GM23338 (cell line): ENCODE measurements around the gene NFYA. TPM values are rescaled to one million over a fixed set of nuclear protein-coding genes. Genes with fewer than 3 reads are reported as not detected.

ENCODE experiments used
- ATAC-seq: fragments of 200-7000 bp; cut with Tn5 transposase; 3 replicates; pipeline ENCODE4 v1.9.1; 2020
- DNase-seq: peaks from one replicate; pipeline ENCODE4 v3.0.0-alpha.2; 2015; ENCODE audit warnings: low spot score
- H2AFZ ChIP-seq: fragments of 200-600 bp; sonication (generic); 2 replicates; pipeline ENCODE4 v1.8.0; 2016; ENCODE audit warnings: antibody characterized with exemption, mild to moderate bottlenecking, moderate library complexity
- H3F3A ChIP-seq: fragments of 200-600 bp; sonication (generic); replicated peaks from 2 replicates; pipeline ENCODE4 v1.8.0; 2017; ENCODE audit warnings: antibody characterized with exemption, mixed run types, low read depth
- H3K27ac ChIP-seq: fragments of 200-600 bp; sonication (generic); 2 replicates; pipeline ENCODE4 v1.6.1; 2016; ENCODE audit warnings: low read depth
- H3K27me3 ChIP-seq: fragments of 200-600 bp; sonication (generic); 2 replicates; pipeline ENCODE4 v1.8.0; 2016; ENCODE audit warnings: mild to moderate bottlenecking, mixed run types, moderate library complexity; ENCODE audit not compliant: insufficient read depth
- H3K36me3 ChIP-seq: fragments of 200-600 bp; sonication (generic); 2 replicates; pipeline ENCODE4 v1.8.0; 2016; ENCODE audit warnings: mild to moderate bottlenecking; ENCODE audit not compliant: insufficient read depth
- H3K4me1 ChIP-seq: fragments of 200-600 bp; sonication (generic); 2 replicates; pipeline ENCODE4 v1.8.0; 2016; ENCODE audit warnings: mild to moderate bottlenecking, moderate library complexity; ENCODE audit not compliant: insufficient read depth
- H3K4me2 ChIP-seq: fragments of 200-600 bp; sonication (generic); 2 replicates; pipeline ENCODE4 v1.7.1; 2017; ENCODE audit warnings: mixed run types
- H3K4me3 ChIP-seq: fragments of 200-600 bp; sonication (generic); 2 replicates; pipeline ENCODE4 v1.6.1; 2016; ENCODE audit warnings: mixed run types
- H3K79me2 ChIP-seq: fragments of 200-600 bp; sonication (generic); replicated peaks from 2 replicates; pipeline ENCODE4 v1.8.0; 2017; ENCODE audit warnings: mild to moderate bottlenecking; ENCODE audit not compliant: insufficient read depth
- H3K9me2 ChIP-seq: fragments of 200-600 bp; sonication (generic); 2 replicates; pipeline ENCODE4 v1.8.0; 2017; ENCODE audit not compliant: insufficient read depth
- H4K20me1 ChIP-seq: fragments of 200-600 bp; sonication (generic); replicated peaks from 2 replicates; pipeline ENCODE4 v1.8.0; 2017; ENCODE audit warnings: mild to moderate bottlenecking; ENCODE audit not compliant: insufficient read depth
- H3K27ac Mint-ChIP-seq: 2 replicates; pipeline ENCODE4 v1.8.0; 2020; ENCODE audit warnings: inconsistent platforms, mild to moderate bottlenecking, moderate library complexity, mixed read lengths
- H3K27me3 Mint-ChIP-seq: 3 replicates; pipeline ENCODE4 v1.8.0; 2022; ENCODE audit warnings: low read depth, mild to moderate bottlenecking, moderate library complexity, mixed read lengths, inconsistent platforms; ENCODE audit not compliant: insufficient read depth, poor library complexity
- H3K36me3 Mint-ChIP-seq: 3 replicates; pipeline ENCODE4 v1.8.0; 2021; ENCODE audit warnings: low read depth, mild to moderate bottlenecking, inconsistent platforms, moderate library complexity, mixed read lengths
- H3K4me1 Mint-ChIP-seq: 3 replicates; pipeline ENCODE4 v1.8.0; 2020; ENCODE audit warnings: mild to moderate bottlenecking, inconsistent platforms, mixed read lengths
- H3K4me3 Mint-ChIP-seq: 3 replicates; pipeline ENCODE4 v1.8.0; 2021; ENCODE audit warnings: moderate library complexity, mild to moderate bottlenecking, inconsistent platforms, mixed read lengths
- H3K9me3 Mint-ChIP-seq: 3 replicates; pipeline ENCODE4 v1.8.0; 2020; ENCODE audit warnings: moderate library complexity, mild to moderate bottlenecking, inconsistent platforms, mixed read lengths
- CREB1 ChIP-seq: fragments of 250-450 bp; sonication (Bioruptor Pico); IDR thresholded peaks from 2 replicates; pipeline ENCODE4 v1.5.0; 2020; ENCODE audit warnings: low read depth, mild to moderate bottlenecking, moderate library complexity
- EZH2 ChIP-seq: fragments of 200-600 bp; sonication (generic); IDR thresholded peaks from one replicate; pipeline ENCODE4 v1.8.0; 2017; ENCODE audit warnings: antibody characterized with exemption, mild to moderate bottlenecking, low read depth; ENCODE audit not compliant: unreplicated experiment
- EZH2phosphoT487 ChIP-seq: fragments of 200-600 bp; sonication (generic); IDR thresholded peaks from one replicate; pipeline ENCODE4 v1.8.1; 2018; ENCODE audit warnings: antibody characterized with exemption; ENCODE audit not compliant: unreplicated experiment
- NANOG ChIP-seq: IDR thresholded peaks from 2 replicates; pipeline ENCODE4 v1.6.1; 2016; ENCODE audit warnings: antibody characterized with exemption, borderline replicate concordance
- POLR2AphosphoS5 ChIP-seq: IDR thresholded peaks from 2 replicates; pipeline ENCODE4 v1.6.1; 2016; ENCODE audit warnings: antibody characterized with exemption, low read depth
- STAT1 ChIP-seq: IDR thresholded peaks from one replicate; pipeline ENCODE4 v1.6.1; 2016; ENCODE audit warnings: antibody characterized with exemption; ENCODE audit not compliant: unreplicated experiment
- ZNF114 ChIP-seq: fragments of 250-450 bp; sonication (Bioruptor Pico); IDR thresholded peaks from 2 replicates; pipeline ENCODE4 v1.5.0; 2020; ENCODE audit warnings: mild to moderate bottlenecking, moderate library complexity
- ZNF331 ChIP-seq: fragments of 250-450 bp; sonication (Bioruptor Pico); IDR thresholded peaks from 2 replicates; pipeline ENCODE4 v1.5.0; 2020; ENCODE audit warnings: low read depth, mild to moderate bottlenecking, moderate library complexity
- polyA plus RNA-seq: library from polyadenylated mRNA; unstranded; fragments of >200 nt; fragmentation: Nextera tagmentation; extraction: Ambion mirVana; gene quantifications from 2 replicates; pipeline ENCODE4 v1.2.1, GENCODE V29; 2016
- total RNA-seq: library from RNA; depleted of rRNA; stranded (reverse); fragments of >200 nt; shearing (Covaris generic); gene quantifications from 2 replicates; pipeline ENCODE4 v1.2.3, GENCODE V29; 2014
- TF ChIP-seq, protein P1 (sequence below): IDR thresholded peaks from one replicate; pipeline ENCODE4 v1.6.1; 2018; ENCODE audit warnings: antibody characterized with exemption; ENCODE audit not compliant: unreplicated experiment
- TF ChIP-seq, protein P2 (sequence below), 2 experiments: fragments of 200-600 bp in 1 of 2; sonication (generic) in 1 of 2; conservative IDR thresholded peaks; 2 replicates each; pipeline versions ENCODE4 v1.5.1 to v1.6.1; 2016 to 2017; ENCODE audit warnings: antibody characterized with exemption in 2 of 2, low read depth in 2 of 2, mild to moderate bottlenecking in 2 of 2, moderate library complexity in 1 of 2
- TF ChIP-seq, protein P3 (sequence below): IDR thresholded peaks from 2 replicates; pipeline ENCODE4 v1.6.1; 2016; ENCODE audit warnings: antibody characterized with exemption

Gene NFYA
- total and polyA plus RNA-seq, 2 experiments from 2014 or later: 10.8 to 39.1 TPM

DNA sequence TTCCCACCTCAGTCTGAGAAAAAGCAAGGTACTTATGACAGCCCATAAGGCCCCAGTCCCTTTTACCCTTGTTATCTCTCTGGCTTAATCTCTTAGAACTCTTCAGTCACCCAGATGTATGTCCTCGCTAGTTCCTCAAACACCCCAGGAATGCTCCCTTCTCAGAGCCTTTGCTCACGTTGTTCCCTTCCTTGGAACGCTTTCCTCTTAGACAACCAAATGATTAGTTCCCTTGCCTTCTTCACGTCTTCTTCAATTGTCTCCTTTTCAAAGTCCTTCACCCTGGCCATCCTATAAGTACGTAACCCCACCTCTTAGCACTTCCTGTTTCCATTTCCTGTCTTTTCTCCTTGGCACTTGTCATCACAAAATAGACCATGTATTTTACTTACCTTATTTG, 20.9 kb upstream of the NFYA start (continued):
- TF ChIP-seq, protein P1, sequence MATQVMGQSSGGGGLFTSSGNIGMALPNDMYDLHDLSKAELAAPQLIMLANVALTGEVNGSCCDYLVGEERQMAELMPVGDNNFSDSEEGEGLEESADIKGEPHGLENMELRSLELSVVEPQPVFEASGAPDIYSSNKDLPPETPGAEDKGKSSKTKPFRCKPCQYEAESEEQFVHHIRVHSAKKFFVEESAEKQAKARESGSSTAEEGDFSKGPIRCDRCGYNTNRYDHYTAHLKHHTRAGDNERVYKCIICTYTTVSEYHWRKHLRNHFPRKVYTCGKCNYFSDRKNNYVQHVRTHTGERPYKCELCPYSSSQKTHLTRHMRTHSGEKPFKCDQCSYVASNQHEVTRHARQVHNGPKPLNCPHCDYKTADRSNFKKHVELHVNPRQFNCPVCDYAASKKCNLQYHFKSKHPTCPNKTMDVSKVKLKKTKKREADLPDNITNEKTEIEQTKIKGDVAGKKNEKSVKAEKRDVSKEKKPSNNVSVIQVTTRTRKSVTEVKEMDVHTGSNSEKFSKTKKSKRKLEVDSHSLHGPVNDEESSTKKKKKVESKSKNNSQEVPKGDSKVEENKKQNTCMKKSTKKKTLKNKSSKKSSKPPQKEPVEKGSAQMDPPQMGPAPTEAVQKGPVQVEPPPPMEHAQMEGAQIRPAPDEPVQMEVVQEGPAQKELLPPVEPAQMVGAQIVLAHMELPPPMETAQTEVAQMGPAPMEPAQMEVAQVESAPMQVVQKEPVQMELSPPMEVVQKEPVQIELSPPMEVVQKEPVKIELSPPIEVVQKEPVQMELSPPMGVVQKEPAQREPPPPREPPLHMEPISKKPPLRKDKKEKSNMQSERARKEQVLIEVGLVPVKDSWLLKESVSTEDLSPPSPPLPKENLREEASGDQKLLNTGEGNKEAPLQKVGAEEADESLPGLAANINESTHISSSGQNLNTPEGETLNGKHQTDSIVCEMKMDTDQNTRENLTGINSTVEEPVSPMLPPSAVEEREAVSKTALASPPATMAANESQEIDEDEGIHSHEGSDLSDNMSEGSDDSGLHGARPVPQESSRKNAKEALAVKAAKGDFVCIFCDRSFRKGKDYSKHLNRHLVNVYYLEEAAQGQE: no peak
- TF ChIP-seq POLR2AphosphoS5 (no peak), STAT1 (no peak), NANOG (no peak)
- TF ChIP-seq, protein P2, sequence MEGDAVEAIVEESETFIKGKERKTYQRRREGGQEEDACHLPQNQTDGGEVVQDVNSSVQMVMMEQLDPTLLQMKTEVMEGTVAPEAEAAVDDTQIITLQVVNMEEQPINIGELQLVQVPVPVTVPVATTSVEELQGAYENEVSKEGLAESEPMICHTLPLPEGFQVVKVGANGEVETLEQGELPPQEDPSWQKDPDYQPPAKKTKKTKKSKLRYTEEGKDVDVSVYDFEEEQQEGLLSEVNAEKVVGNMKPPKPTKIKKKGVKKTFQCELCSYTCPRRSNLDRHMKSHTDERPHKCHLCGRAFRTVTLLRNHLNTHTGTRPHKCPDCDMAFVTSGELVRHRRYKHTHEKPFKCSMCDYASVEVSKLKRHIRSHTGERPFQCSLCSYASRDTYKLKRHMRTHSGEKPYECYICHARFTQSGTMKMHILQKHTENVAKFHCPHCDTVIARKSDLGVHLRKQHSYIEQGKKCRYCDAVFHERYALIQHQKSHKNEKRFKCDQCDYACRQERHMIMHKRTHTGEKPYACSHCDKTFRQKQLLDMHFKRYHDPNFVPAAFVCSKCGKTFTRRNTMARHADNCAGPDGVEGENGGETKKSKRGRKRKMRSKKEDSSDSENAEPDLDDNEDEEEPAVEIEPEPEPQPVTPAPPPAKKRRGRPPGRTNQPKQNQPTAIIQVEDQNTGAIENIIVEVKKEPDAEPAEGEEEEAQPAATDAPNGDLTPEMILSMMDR (conservative IDR thresholded peaks at IDR 0.05; ENCODE audit: low read depth in 2 of 2): no peak

DNA sequence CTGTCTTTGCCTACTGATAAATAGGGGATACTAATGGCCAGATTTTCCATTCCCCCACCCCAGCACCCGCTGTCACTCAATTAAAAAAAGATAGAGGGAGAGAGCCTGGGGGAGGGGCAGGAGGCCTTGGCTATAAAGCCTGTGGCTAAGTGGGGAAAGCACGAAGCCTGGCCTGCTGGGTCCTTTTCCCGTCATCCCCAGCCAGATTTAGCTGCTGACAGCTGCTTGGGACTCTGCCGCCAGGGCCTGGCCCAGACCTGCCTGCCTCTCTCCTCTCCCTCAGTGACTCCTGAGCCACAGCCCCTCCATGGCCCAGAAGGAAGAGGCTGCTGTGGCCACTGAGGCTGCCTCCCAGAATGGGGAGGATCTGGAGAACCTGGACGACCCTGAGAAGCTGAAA, 19.7 kb upstream of the NFYA start, which contains the start of gene APOBEC2:
Gene APOBEC2, plus strand, starts transcription at position 162 of the 400 bp plus-strand sequence. Its CDS starts 146 bp downstream, at position 308.
- no peak within 1 kb of the TSS for H3K4me3 Mint-ChIP-seq
- H3K27me3 ChIP-seq: no peaks in the 10 kb centered on the region
- H3K27ac ChIP-seq: no peak within 1 kb of the TSS
- H3K4me2 ChIP-seq: no peak within 1 kb of the TSS
- no peaks in the 10 kb centered on the region for H3K79me2 ChIP-seq
- H4K20me1 ChIP-seq: no peaks in the 10 kb centered on the region
- no peaks in the 10 kb centered on the region for H3K9me2 ChIP-seq
- no peaks in the 10 kb centered on the region for H3F3A ChIP-seq
- ATAC-seq (peak; percentile 43), DNase-seq (no peak)
- no peak within 1 kb of the TSS for H3K4me3 ChIP-seq
- peaks cover 12% of the 10 kb centered on the region for H3K4me1 ChIP-seq
- no peaks in the 10 kb centered on the region for H3K9me3 Mint-ChIP-seq
- no peak within 1 kb of the TSS for H2AFZ ChIP-seq
- H3K36me3 ChIP-seq: no peaks in the 10 kb centered on the region
- H3K4me1 Mint-ChIP-seq: peaks cover 19% of the 10 kb centered on the region
- H3K27ac Mint-ChIP-seq: no peak within 1 kb of the TSS
- H3K36me3 Mint-ChIP-seq: no peaks in the 10 kb centered on the region
- peaks cover 2% of the 10 kb centered on the region for H3K27me3 Mint-ChIP-seq
- TF ChIP-seq, protein P3, sequence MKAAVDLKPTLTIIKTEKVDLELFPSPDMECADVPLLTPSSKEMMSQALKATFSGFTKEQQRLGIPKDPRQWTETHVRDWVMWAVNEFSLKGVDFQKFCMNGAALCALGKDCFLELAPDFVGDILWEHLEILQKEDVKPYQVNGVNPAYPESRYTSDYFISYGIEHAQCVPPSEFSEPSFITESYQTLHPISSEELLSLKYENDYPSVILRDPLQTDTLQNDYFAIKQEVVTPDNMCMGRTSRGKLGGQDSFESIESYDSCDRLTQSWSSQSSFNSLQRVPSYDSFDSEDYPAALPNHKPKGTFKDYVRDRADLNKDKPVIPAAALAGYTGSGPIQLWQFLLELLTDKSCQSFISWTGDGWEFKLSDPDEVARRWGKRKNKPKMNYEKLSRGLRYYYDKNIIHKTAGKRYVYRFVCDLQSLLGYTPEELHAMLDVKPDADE: no peak
- no peak for TF ChIP-seq CREB1 (CRISPR knock-in tag)
- TF ChIP-seq ZNF114: no peak

DNA sequence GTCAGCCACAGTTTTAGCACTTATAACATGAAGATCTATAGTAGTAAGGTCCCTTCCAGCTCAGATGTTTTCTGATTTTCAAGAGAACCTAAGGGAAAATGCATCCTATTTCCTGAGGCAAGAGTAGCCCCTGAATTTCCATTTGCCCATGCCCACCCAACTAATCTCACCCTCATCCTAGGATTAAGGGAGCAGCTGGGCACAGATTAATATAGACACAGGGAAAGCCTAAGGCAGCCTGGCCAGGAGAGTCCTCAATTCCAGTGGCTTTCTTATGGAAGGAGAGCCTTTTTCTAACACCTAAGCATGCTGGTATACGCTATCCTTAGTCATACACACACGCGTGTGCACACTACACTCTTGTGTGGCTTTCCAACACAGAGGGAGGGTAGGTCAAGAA, 18.3 kb upstream of the NFYA start:
- H3K27ac ChIP-seq: no peak overlapping the region
- no peaks in the 10 kb centered on the region for H3K36me3 ChIP-seq
- H3K27me3 ChIP-seq: no peaks in the 10 kb centered on the region
- H3K4me1 Mint-ChIP-seq: peaks cover 28% of the 10 kb centered on the region
- no peak overlapping the region for H3K4me2 ChIP-seq
- no peaks in the 10 kb centered on the region for H3K79me2 ChIP-seq
- H3K27ac Mint-ChIP-seq: no peak overlapping the region
- H3K27me3 Mint-ChIP-seq: peaks cover 2% of the 10 kb centered on the region
- no peaks in the 10 kb centered on the region for H3K36me3 Mint-ChIP-seq
- DNase-seq: no peak
- ATAC-seq: no peak
- H3K9me3 Mint-ChIP-seq: no peaks in the 10 kb centered on the region
- H3K4me3 Mint-ChIP-seq: no peak overlapping the region
- H4K20me1 ChIP-seq: no peaks in the 10 kb centered on the region
- H3K4me1 ChIP-seq: peaks cover 12% of the 10 kb centered on the region
- H3K4me3 ChIP-seq: no peak overlapping the region
- no peak overlapping the region for H2AFZ ChIP-seq
- H3F3A ChIP-seq: no peaks in the 10 kb centered on the region
- H3K9me2 ChIP-seq: no peaks in the 10 kb centered on the region
- TF ChIP-seq ZNF331 (CRISPR knock-in tag) (no peak), CREB1 (CRISPR knock-in tag) (no peak), EZH2 (no peak), EZH2phosphoT487 (no peak), STAT1 (no peak), ZNF114 (no peak)
- TF ChIP-seq, protein P3: no peak
- TF ChIP-seq, protein P2 (conservative IDR thresholded peaks at IDR 0.05; ENCODE audit: low read depth in 2 of 2): no peak
